Activated effector memory CD4-positive, alpha-beta T cell treated with anti-CD3 and anti-CD28 coated beads, Interleukin-2, amount 50 U/mL, for 16 hours (primary cell): ENCODE measurements around the gene DUS4L.

Experiments
- DNase-seq: peaks from one replicate; pipeline ENCODE4 v3.0.0-alpha.2; 2020

The DUS4L gene

GRCh38 chr7:107580716-107581383 lies 17.1 kb downstream of the DUS4L start:
- DNase-seq = no peak

- DNase-seq = no peak
Measured at GRCh38 chr7:107581387-107582013, 17.7 kb downstream of the DUS4L start.

GRCh38 chr7:107582875-107583274 lies 19.1 kb downstream of the DUS4L start:
- DNase-seq = no peak

GRCh38 chr7:107584716-107585115 lies 20.9 kb downstream of the DUS4L start:
- DNase-seq = no peak

GRCh38 chr7:107588529-107589130 lies 24.9 kb downstream of the DUS4L start:
- no peak for DNase-seq

- no peak for DNase-seq
Measured at GRCh38 chr7:107591421-107591820, 27.6 kb downstream of the DUS4L start.

GRCh38 chr7:107592361-107593024 lies 28.7 kb downstream of the DUS4L start:
- DNase-seq = no peak

- no peak for DNase-seq
Measured at GRCh38 chr7:107593025-107593410, 29.2 kb downstream of the DUS4L start.

- no peak for DNase-seq
Measured at GRCh38 chr7:107594961-107595737, 31.4 kb downstream of the DUS4L start.

GRCh38 chr7:107596881-107597581 lies 33.3 kb downstream of the DUS4L start:
- no peak for DNase-seq

- no peak for DNase-seq
Measured at GRCh38 chr7:107597582-107597916, 33.8 kb downstream of the DUS4L start.

GRCh38 chr7:107597953-107598352 lies 34.2 kb downstream of the DUS4L start:
- no peak for DNase-seq

- no peak for DNase-seq
Measured at GRCh38 chr7:107599262-107599661, 35.5 kb downstream of the DUS4L start.

GRCh38 chr7:107600816-107601215 lies 37.0 kb downstream of the DUS4L start:
- no peak for DNase-seq

GRCh38 chr7:107605218-107605815 lies 41.5 kb downstream of the DUS4L start:
- DNase-seq = no peak

- DNase-seq = no peak
Measured at GRCh38 chr7:107606303-107606702, 42.5 kb downstream of the DUS4L start.

GRCh38 chr7:107609811-107610261 lies 46.1 kb downstream of the DUS4L start:
- no peak for DNase-seq

GRCh38 chr7:107610323-107610722 lies 46.6 kb downstream of the DUS4L start:
- DNase-seq = no peak

- no peak for DNase-seq
Measured at GRCh38 chr7:107613439-107613838, 49.7 kb downstream of the DUS4L start.

- no peak for DNase-seq
Measured at GRCh38 chr7:107613948-107614347, 50.2 kb downstream of the DUS4L start.

GRCh38 chr7:107614425-107614824 lies 50.7 kb downstream of the DUS4L start:
- DNase-seq = no peak
